BJ (cell line): Measurements from ENCODE around the gene PTGFRN. TPM values are rescaled to one million over a fixed set of nuclear protein-coding genes. Genes with fewer than 3 reads are reported as not detected.

Experiments used
- CTCF ChIA-PET: fragments of 350-600 bp; formaldehyde crosslinking; extraction: SDS; loops from one replicate; lab custom pipeline; 2021; ENCODE audit warnings: antibody characterized with exemption, inconsistent platforms; lab: Yijun Ruan, JAX
- POLR2A ChIA-PET: fragments of 300-600 bp; sonication (Branson Sonifier 250); formaldehyde crosslinking; extraction: SDS; loops from one replicate; lab custom pipeline; 2021; ENCODE audit warnings: antibody characterized with exemption; lab: Charles Lee
- DNase-seq: peaks from one replicate; pipeline ENCODE4 v3.0.0-alpha.2; 2011; ENCODE audit warnings: low read depth
- H3K27me3 ChIP-seq: 2 replicates; pipeline ENCODE4 v1.6.0; 2011; ENCODE audit warnings: low read length; ENCODE audit not compliant: control insufficient read depth, insufficient read depth
- H3K36me3 ChIP-seq: 2 replicates; pipeline ENCODE4 v1.5.1; 2011; ENCODE audit warnings: low read length; ENCODE audit not compliant: control insufficient read depth, insufficient read depth
- H3K4me3 ChIP-seq: 2 replicates; pipeline ENCODE4 v1.5.1; 2011; ENCODE audit warnings: low read depth, mild to moderate bottlenecking, control low read depth, low read length
- polyA plus RNA-seq: library from polyadenylated mRNA; depleted of rRNA; stranded (reverse); fragments of >200 nt; gene quantifications from 2 replicates; pipeline ENCODE4 v1.2.3, GENCODE V29; 2011
- TF ChIP-seq, protein P1 (sequence below): IDR thresholded peaks from 2 replicates; pipeline ENCODE4 v1.5.1; 2011; ENCODE audit warnings: low read depth, mild to moderate bottlenecking, control low read depth, inconsistent platforms, low read length, moderate library complexity; ENCODE audit not compliant: insufficient read depth

Gene PTGFRN
- polyA plus RNA-seq, 1 experiment: 3.1 TPM

- ChIA-PET POLR2A (no interaction called here), CTCF (interaction anchor here (1.1 to 1.5 kb wide), 4 partner anchors 21 to 148 kb away, joined by 3 to 5 read pairs (median 3); no protein-coding TSS in a partner anchor)
- TF ChIP-seq, protein P1, sequence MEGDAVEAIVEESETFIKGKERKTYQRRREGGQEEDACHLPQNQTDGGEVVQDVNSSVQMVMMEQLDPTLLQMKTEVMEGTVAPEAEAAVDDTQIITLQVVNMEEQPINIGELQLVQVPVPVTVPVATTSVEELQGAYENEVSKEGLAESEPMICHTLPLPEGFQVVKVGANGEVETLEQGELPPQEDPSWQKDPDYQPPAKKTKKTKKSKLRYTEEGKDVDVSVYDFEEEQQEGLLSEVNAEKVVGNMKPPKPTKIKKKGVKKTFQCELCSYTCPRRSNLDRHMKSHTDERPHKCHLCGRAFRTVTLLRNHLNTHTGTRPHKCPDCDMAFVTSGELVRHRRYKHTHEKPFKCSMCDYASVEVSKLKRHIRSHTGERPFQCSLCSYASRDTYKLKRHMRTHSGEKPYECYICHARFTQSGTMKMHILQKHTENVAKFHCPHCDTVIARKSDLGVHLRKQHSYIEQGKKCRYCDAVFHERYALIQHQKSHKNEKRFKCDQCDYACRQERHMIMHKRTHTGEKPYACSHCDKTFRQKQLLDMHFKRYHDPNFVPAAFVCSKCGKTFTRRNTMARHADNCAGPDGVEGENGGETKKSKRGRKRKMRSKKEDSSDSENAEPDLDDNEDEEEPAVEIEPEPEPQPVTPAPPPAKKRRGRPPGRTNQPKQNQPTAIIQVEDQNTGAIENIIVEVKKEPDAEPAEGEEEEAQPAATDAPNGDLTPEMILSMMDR: no peak
- no peak for DNase-seq
- Histone ChIP-seq H3K36me3 (no peaks in the 10 kb centered on the region), H3K27me3 (no peaks in the 10 kb centered on the region), H3K4me3 (no peak overlapping the region)
Observed at GRCh38 chr1:116880917-116881316, 28.8 kb upstream of the PTGFRN start.

- TF ChIP-seq, protein P1: peak; percentile 34
- POLR2A ChIA-PET: no interaction called here
- peak; percentile 60 for DNase-seq
- CTCF ChIA-PET: interaction anchor here (0.6 to 1.5 kb wide), 8 partner anchors 20 to 733 kb away, joined by 3 to 5 read pairs (median 3); no protein-coding TSS in a partner anchor
- Histone ChIP-seq H3K4me3 (no peak overlapping the region), H3K36me3 (no peaks in the 10 kb centered on the region), H3K27me3 (no peaks in the 10 kb centered on the region)
Observed at GRCh38 chr1:116881879-116882520, 27.7 kb upstream of the PTGFRN start.

DNA sequence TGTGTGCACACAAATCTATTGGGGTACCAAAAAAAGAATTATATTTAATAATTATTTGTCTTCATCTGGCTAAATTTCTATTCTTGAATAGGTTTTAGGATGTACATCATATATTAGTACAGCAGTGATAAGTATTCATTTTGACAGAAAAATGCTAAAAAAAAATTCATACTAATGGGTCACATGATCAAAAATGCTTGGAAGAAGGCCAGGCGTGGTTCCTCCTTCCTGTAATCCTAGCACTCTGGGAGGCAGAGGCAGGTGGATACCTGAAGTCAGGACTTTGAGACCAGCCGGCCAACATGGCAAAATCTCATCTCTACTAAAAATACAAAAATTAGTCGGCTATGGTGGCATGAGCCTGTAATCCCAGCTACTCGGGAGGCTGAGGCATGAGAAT is 26.9 kb upstream of the PTGFRN start:
- Histone ChIP-seq H3K27me3 (no peaks in the 10 kb centered on the region), H3K36me3 (no peaks in the 10 kb centered on the region), H3K4me3 (no peak overlapping the region)
- CTCF ChIA-PET: interaction anchor here (1.0 kb wide), 1 partner anchor 26 kb away, joined by 5 read pairs; no protein-coding TSS in a partner anchor
- TF ChIP-seq, protein P1: no peak
- POLR2A ChIA-PET: no interaction called here
- no peak for DNase-seq

DNA sequence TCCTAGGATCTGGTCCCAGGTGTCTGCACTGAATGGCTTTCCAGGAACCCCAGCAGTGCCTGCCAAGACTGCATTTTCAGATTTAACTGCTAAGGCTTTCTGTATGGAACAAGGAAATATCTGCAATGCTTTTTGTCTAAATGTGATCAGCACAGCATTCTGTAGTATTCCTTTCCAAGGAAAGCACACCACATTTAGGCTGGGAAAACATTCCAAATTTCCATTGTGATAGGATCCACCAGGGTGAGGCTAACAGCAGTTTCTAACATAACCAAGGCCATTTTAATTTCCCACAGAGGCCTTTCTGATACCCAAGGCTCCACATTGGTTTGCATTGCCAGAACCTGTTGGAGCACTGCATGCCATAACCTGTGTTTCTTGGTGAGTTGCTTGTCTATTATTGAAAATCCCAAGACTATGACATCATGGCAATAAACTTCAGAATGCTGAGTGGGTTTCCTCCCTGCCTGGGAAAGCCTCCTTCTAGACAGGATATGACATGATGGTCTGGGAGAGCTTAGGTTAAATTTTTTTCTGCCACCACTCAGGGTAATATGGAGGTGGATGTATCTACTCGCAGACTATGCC is 23.3 kb upstream of the PTGFRN start:
- ChIA-PET POLR2A (no interaction called here), CTCF (no interaction called here)
- Histone ChIP-seq H3K36me3 (no peaks in the 10 kb centered on the region), H3K27me3 (no peaks in the 10 kb centered on the region), H3K4me3 (no peak overlapping the region)
- no peak for DNase-seq
- TF ChIP-seq, protein P1: no peak

DNA sequence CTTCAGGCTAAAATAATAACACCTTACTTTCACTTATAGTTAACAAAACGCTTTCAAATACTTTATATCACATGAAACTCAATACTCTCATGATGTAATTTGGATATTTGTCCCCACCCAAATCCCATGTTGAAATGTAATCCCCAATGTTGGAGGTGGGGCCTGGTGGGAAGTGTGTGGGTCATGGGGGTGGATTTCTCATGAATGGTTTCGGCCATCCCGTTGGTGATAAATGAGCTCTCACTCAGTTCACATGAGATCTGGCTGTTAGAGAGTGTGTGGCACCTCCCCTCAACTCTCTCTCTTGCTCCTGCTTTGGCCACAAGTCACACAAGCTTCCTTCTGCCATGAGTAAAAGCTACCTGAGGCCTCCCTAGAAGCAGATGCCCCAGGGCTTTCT is 22.5 kb upstream of the PTGFRN start:
- H3K27me3 ChIP-seq: no peaks in the 10 kb centered on the region; the same call in 1 of the 2 replicates
- no peaks in the 10 kb centered on the region for H3K36me3 ChIP-seq
- POLR2A ChIA-PET: no interaction called here
- no peak overlapping the region for H3K4me3 ChIP-seq
- DNase-seq: no peak
- CTCF ChIA-PET: no interaction called here
- TF ChIP-seq, protein P1: no peak
